ENCODE measurements around the gene SCNN1A. TPM values are rescaled to one million over a fixed set of nuclear protein-coding genes. Genes with fewer than 3 reads are reported as not detected.
A peak's percentile ranks its signal among the peaks of the same experiment; 100 is the strongest.

SCNN1A gene
- total and polyA plus RNA-seq, 2 of the 13 experiments (the other 11 are each of a cell fraction or from before 2014, with no cell fraction given), result 1.5 to 14.6 TPM

DNA sequence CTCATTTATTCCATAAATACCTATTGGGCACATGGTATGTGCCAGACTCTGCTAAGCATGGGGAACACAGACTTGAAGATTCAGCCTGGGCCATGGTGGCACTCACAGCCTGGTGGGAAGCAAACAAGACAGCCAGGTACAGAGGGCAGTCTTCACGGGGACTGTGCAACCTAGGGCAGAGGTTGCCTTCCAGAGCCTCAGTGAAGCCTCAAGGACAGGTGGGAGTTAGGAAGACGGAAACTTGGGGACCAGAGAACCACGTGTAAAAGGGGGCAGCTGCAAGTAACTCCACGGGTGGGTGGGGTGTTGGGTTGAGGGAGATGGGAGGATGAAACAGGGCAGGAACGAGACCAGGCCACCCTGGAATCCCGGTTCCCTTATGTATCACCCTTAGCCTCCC lies 7.6 kb upstream of the SCNN1A start:
- Histone ChIP-seq H2AFZ (ENCODE audit: low read length) (no peak overlapping the region), H3K79me2 (ENCODE audit: insufficient read depth, low read length) (peaks cover 27% of the 10 kb centered on the region), H3K36me3 (replicated peaks in 1 of 2; ENCODE audit: control insufficient read depth in 1 of 2, insufficient read depth in 2 of 2, low read length in 2 of 2) (peaks cover 8 to 21% of the 10 kb centered on the region in 2 experiments), H3K9me3 (ENCODE audit: low read length) (no peaks in the 10 kb centered on the region), H3K9ac (ENCODE audit: insufficient read depth, low read depth, low read length) (peak overlapping the region; percentile 96), H3K4me2 (ENCODE audit: low read depth, low read length) (peak overlapping the region; percentile 99), H4K20me1 (ENCODE audit: insufficient read depth, low read length) (no peaks in the 10 kb centered on the region), H3K27ac (ENCODE audit: extremely low read length, insufficient read depth, low read length) (peak overlapping the region; percentile 86), H3K4me3 (replicated peaks in 1 of 3; ENCODE audit: insufficient read depth in 1 of 3, low read depth in 2 of 3, low read length in 3 of 3) (peak overlapping the region; percentile 81 to 95 (median 87); a peak in 5 of 6 replicates), H3K4me1 (ENCODE audit: insufficient read depth, low read length) (peaks cover 62% of the 10 kb centered on the region), H3K27me3 (ENCODE audit: control insufficient read depth in 1 of 2, insufficient read depth in 2 of 2, low read length in 2 of 2) (no peaks in the 10 kb centered on the region; a peak in 1 of 5 replicates)
- intact Hi-C loops (cut with micrococcal nuclease; ENCODE audit: unreplicated experiment), result no loop called here
- WGBS (ENCODE audit: low lambda C conversion rate), result 30% methylated on average over 6 of the region's 6 CpGs
- no TSS peak for BruUV-seq (replicated peaks)
- in situ Hi-C loops (cut with HindIII; ENCODE audit: extremely low pct_ligation_motif_present, low pct_unique_long_range_greater_than_20kb), result no loop called here
- CTCF ChIA-PET (ENCODE audit: low intra/inter-chr PET ratio, low total read pairs), result no interaction called here
- POLR2A ChIA-PET, result interaction anchor here (1.0 to 7.2 kb wide), 25 partner anchors 10 to 341 kb away, joined by 3 to 140 read pairs (median 7); partner anchors contain the start of genes COPS7A, GAPDH, MRPL51 and PLEKHG6
- FAIRE-seq (peak; percentile 68), DNase-seq (ENCODE audit: low spot score) (no peak), ATAC-seq (peak; percentile 2; the same call in 2 of the 3 replicates)
- no peak for TF ChIP-seq HDAC6 (IDR thresholded peaks at IDR 0.05; ENCODE audit: low read depth, low read length)
- TF ChIP-seq, protein P1, sequence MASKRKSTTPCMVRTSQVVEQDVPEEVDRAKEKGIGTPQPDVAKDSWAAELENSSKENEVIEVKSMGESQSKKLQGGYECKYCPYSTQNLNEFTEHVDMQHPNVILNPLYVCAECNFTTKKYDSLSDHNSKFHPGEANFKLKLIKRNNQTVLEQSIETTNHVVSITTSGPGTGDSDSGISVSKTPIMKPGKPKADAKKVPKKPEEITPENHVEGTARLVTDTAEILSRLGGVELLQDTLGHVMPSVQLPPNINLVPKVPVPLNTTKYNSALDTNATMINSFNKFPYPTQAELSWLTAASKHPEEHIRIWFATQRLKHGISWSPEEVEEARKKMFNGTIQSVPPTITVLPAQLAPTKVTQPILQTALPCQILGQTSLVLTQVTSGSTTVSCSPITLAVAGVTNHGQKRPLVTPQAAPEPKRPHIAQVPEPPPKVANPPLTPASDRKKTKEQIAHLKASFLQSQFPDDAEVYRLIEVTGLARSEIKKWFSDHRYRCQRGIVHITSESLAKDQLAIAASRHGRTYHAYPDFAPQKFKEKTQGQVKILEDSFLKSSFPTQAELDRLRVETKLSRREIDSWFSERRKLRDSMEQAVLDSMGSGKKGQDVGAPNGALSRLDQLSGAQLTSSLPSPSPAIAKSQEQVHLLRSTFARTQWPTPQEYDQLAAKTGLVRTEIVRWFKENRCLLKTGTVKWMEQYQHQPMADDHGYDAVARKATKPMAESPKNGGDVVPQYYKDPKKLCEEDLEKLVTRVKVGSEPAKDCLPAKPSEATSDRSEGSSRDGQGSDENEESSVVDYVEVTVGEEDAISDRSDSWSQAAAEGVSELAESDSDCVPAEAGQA (IDR thresholded peaks at IDR 0.05; ENCODE audit: low read depth), result no peak
- TF ChIP-seq, protein P1 (CRISPR knock-in tag; IDR thresholded peaks at IDR 0.05; ENCODE audit: borderline replicate concordance), result no peak
- TF ChIP-seq, protein P2, sequence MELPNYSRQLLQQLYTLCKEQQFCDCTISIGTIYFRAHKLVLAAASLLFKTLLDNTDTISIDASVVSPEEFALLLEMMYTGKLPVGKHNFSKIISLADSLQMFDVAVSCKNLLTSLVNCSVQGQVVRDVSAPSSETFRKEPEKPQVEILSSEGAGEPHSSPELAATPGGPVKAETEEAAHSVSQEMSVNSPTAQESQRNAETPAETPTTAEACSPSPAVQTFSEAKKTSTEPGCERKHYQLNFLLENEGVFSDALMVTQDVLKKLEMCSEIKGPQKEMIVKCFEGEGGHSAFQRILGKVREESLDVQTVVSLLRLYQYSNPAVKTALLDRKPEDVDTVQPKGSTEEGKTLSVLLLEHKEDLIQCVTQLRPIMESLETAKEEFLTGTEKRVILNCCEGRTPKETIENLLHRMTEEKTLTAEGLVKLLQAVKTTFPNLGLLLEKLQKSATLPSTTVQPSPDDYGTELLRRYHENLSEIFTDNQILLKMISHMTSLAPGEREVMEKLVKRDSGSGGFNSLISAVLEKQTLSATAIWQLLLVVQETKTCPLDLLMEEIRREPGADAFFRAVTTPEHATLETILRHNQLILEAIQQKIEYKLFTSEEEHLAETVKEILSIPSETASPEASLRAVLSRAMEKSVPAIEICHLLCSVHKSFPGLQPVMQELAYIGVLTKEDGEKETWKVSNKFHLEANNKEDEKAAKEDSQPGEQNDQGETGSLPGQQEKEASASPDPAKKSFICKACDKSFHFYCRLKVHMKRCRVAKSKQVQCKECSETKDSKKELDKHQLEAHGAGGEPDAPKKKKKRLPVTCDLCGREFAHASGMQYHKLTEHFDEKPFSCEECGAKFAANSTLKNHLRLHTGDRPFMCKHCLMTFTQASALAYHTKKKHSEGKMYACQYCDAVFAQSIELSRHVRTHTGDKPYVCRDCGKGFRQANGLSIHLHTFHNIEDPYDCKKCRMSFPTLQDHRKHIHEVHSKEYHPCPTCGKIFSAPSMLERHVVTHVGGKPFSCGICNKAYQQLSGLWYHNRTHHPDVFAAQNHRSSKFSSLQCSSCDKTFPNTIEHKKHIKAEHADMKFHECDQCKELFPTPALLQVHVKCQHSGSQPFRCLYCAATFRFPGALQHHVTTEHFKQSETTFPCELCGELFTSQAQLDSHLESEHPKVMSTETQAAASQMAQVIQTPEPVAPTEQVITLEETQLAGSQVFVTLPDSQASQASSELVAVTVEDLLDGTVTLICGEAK (IDR thresholded peaks at IDR 0.05), result no peak
- TF ChIP-seq, protein P2 (CRISPR knock-in tag; IDR thresholded peaks at IDR 0.05), result no peak
- TF ChIP-seq, protein P3, sequence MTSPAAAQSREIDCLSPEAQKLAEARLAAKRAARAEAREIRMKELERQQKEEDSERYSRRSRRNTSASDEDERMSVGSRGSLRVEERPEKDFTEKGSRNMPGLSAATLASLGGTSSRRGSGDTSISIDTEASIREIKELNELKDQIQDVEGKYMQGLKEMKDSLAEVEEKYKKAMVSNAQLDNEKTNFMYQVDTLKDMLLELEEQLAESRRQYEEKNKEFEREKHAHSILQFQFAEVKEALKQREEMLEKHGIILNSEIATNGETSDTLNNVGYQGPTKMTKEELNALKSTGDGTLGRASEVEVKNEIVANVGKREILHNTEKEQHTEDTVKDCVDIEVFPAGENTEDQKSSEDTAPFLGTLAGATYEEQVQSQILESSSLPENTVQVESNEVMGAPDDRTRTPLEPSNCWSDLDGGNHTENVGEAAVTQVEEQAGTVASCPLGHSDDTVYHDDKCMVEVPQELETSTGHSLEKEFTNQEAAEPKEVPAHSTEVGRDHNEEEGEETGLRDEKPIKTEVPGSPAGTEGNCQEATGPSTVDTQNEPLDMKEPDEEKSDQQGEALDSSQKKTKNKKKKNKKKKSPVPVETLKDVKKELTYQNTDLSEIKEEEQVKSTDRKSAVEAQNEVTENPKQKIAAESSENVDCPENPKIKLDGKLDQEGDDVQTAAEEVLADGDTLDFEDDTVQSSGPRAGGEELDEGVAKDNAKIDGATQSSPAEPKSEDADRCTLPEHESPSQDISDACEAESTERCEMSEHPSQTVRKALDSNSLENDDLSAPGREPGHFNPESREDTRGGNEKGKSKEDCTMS (CRISPR knock-in tag; conservative IDR thresholded peaks at IDR 0.05), result no peak

Measured in HepG2 (cell line).